HG02798 (cell line): ENCODE data around the gene RAB43.
"Not testable (repeated sequence)": the region's sequence is repeated elsewhere in the genome, so short reads cannot be mapped to it uniquely, and the experiment has no call there.

Source experiments
- ATAC-seq: cut with Tn5 transposase; IDR thresholded peaks from one replicate; pipeline ENCODE4 v1.9.1; 2021; ENCODE audit warnings: mild to moderate bottlenecking; ENCODE audit not compliant: unreplicated experiment, poor library complexity

RAB43 gene

DNA sequence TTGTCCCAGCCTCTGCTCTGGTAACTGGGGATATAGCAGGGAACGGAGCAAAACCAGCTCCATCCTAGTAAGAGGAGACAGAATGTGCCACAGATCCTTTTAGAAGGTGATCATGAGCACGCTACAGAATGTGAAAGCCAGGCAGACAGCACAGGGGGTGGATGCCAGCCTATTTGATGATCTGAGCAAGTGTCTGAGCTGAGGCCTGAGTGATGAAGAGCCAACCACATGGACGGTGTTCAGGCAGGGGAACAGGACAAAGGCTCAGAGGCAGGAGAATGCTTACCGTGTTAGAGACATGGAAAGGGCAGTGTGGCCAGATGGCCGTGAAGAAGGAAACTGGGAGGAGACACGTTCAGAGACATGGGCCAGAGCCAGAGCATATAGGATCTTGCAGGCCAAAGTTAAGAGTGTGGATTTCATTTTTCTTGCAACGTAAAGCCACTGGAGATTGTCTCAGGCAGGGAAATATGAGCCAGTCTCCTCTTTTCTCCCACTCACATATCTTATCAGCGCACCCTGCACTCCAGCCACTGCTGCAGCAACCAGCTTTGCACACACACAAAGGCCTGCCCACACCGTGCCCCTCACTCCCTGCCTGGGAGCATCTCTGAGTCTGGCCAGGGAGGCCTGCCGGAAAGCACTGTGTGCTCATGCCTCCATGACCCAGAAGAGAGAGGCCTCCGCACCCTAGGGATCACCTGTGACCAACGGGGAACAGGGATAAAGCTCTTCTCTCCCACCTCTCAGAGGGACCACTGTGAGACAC is 20.1 kb downstream of the RAB43 start:
- no peak for ATAC-seq

DNA sequence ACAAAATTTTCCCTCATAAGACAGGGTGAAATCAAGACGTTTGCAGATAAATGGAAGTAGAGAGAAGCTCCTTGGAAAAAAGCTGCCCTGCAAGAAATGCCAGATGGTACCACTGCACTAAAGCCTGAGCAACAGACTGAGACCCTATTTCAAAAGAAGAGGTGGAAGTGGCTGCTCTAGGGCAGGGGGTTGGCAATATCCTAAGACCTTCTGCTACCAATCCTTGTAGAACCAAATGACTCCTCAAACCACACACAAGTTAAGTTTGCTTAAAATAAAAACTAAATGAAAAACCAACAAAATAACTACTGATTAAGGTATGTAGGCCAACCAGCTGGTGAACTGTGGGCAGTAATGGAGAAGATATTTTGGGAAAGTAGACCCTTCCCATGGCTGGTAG is 21.3 kb downstream of the RAB43 start:
- ATAC-seq, result no peak

DNA sequence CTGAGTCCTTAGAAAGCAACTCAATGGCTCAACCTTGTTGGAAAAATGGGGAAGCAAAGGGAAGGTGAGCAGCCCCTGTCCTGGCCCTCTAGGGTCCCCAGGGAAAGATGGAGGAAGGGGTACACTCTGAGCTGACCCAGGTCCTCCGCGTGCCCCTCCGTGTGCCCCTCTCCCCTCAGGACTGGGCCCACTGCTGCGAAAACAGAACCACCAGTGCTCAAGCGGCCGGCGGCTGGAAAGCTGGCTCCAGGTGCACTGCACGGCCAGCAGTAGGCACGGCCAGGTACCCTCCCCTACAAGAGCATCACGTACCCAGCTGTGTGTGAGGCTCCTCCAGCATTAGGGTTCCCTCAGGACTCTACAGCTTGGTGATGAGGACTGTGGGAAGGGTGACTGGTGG is 26.3 kb downstream of the RAB43 start:
- ATAC-seq, result no peak

DNA sequence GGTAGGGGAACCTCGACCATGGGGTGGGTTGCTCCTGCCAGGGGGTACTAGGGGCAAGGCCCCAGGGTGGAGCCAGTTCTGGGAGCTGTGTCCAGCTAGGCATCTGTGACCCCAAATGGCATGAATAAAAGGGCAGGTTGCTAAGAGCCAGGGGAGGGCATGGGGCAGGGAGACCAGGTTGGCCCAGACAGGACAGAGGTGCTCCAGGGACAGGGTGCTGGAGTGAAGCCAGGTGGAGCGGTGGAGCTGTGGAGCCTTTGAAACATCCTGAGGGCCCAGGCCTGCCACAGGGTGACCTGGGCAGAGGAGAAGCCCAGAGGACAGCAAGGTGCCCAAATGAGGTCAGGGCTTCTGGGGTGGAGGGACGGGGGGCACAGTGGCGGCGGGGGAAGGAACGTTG is 33.3 kb downstream of the RAB43 start:
- ATAC-seq, result not testable (repeated sequence)

DNA sequence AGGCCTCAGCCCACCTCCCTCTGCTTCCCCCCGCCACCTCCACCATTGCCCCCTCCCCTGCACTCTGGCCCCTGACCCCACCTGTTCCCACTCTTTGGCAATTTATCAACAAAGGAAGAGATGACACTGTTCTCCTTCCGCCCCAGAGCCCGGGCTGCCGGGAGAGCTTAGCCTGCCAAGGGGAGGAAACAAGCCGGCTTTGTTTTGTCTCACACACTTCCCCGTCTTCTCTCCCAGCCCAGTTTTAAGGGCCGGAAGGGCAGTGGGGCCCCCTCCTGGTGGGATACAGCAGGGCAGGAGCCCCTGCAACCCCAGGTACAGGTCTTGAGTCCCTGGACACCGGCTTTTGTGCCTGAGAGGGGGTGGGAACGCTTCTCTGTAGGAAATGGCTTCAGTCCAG is 33.7 kb downstream of the RAB43 start:
- not testable (repeated sequence) for ATAC-seq

DNA sequence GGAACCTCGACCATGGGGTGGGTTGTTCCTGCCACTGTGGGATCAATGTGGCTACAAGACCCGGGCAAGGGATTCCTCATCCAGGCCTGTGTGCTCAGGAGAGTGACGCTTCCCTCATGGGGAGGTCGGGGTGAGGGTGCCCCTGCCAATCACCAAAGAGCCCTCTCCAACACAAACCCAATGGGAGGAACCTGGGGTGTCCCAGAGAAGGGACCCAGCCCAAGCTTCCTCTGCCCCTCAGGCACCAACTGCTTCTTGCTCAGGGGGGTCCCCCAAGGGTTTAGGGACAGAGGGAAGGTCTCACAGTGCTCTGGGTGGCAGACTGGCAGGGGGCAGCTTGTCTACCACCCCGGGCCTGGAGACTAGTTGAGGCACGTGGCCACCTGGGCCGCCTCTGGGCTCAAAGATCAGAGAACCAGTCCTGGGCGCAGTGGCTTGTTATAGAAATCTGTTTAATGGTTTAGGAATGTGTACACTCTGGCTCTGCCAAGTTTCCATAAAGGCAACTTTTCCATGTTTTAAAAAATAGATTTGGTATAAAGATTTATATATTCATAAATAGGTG is 34.4 kb downstream of the RAB43 start:
- ATAC-seq, result no peak

DNA sequence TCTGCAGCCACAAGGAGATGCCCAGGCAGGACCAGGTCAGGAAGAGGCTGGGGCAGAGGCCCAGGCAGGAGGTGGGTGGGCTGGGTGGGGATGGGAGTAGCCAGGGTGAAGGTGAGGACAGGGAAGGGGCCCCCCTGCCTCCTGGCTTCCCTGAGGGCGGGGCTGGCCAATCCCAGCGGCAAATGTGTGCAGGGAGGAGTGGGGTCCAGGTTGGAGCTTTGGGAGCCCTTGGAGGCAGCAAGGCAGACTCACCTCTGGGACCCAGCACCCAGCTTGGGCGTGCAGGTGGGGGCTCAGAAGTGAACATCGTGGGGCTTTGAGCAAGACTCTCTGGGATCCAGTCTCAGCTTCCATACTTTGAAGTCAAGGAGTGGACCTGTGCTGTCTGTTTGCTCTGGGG is 35.8 kb downstream of the RAB43 start:
- no peak for ATAC-seq

DNA sequence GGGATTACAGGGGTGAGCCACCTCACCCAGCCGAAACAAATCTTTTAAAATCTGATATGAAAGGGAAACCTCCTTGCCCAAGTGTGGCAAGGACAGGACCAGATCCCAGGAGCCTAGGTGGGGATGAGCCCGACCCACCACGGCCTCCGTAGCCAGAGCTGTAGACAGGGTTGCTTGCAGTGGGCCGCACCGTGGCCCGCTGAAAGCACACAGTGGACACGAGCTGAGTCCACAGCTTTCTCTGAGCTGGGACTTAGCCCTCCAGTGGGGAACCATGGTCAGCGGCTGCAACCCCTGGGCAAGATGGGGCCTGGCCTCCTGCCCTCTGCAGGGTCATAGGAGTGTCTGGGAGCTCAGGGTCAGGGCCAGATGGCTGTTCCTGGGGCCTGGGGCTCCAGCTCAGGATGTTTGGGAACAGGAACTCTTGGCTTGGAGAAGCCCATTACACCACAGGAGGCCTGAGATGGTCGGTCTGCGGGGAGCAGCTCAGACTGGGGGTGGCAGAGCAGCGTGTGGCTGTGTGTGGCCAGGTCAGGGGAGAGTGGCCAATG is 36.4 kb downstream of the RAB43 start:
- no peak for ATAC-seq

DNA sequence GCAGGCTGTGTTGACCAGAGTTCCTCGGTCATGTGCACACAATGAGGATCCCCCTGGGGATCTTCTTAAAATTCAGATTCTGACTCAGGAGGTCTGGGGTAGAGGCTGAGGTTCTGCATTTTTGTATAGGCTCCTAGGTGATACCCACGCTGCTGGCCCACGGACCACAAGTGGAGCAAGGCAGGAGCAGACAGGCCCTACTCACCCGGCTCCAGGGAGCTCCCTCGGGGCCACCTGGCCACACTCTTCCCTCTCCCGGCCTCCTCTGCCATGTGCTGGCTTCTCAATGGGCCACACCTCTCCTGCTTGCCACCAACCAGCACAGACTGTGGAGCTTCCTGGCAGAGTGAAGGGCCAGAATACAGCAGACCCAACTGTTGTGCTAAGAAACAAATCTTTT is 37.1 kb downstream of the RAB43 start:
- no peak for ATAC-seq

DNA sequence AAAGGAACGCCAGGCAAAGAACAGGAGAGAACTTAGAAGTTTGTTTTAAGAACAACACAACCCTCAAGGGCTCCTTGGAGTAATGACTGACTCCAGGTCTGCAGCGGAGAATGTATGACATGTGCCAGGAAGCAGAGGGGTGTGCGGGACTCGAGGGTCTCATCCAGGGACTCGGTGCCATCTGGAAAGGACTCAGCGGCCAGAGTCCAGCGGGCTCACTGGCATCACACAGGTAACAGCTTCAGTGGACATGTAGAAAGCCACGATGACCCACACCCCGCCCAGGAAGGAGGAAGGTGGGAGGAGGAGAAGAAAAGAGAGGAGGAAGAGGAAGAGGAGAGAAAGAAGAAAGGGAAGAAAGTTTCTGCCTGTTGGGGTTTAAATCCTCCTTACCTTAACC is 39.6 kb downstream of the RAB43 start:
- no peak for ATAC-seq

DNA sequence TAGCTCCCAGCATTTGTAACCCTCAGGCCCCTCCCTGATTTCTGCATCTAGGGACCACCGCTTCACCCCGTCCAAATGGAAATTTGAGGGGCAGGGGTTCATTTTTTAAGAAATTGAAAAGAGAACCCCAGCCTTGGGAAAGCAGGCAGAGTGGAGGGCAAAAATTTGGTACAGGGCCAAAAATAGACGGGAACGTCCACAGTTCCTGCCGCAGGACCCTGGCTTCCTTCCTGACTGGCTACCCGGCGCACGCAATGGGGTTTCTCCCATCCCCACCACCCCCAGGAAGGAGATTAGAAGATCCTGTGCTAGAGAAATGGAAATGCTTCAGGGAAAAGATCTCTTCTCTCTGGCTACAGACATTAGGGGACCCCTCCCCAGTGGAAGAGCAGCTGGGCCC is 40.1 kb downstream of the RAB43 start:
- no peak for ATAC-seq

DNA sequence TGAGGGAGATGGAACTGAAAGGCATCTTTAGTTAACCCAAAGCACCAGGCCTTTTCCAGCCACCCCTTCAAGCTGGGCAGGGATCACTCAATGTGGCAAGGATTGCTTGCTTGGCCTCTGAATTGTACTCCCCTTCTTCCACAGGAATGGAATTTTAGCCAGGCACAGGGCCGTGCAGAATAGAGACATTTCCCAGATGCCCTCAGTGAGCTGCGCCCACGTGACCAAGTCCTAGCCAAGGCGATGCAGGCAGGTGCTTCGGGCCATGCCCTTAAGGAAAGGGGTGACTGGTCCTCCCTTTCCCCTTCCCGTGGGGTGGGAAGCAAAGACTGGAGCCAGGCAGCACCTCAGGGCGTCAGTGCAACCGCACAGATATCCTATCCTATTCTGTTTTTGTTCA is 43.1 kb downstream of the RAB43 start:
- no peak for ATAC-seq

DNA sequence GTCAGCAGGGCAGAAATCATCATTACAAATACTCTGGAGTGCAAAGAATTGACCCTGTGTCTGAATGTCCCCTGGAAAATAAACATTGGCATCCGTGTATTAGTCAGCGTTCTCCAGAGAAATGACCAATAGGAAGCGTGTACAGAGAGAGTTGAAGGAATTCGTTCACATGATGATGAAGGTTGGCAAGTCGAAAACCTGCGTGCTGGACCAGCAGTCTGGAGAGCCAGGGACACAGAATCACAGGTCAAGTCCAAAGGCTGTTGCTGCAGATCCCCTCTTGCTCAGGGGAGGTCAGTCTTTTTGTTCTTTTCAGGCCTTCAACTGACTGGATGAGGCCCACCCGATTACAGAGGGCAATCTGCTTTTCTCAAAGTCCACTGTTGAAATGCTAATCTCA is 44.4 kb downstream of the RAB43 start:
- ATAC-seq, result no peak

DNA sequence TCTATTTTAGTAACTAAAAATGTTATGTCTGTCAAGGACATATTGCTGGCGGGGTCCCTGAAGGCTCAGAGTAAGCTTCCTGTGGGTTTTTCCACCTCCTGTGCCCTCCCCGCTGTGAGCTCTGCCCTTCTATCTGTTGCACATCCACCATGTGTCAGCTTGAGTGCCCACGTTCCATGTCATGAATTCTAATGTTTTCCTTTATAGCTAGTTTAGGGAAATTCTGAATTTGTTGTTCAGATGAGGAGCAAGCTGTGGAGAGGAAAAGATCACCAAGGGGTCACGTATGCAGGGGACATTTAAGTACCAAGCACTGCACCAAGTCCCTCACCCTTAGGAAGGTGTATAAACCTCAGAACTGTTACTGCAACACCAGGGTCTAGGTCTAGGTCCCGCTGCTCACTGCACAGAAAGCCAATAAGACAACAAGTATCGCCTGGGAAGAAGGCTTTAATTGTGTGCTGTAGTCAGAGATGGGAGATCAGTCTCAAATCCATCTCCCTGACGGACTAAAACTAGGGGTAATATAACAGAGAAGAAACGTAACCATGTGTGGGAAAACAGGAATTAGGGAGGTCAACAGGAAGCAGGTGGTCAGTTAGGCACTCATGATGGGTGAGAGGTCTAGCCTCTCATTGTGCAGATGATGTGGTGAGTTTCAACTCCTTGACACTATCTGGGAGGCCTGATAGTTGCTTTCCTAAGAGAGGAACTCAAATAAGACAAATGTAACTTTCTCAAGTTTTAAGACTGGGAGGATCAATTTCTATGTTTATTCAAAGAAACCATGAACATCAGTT is 51.3 kb downstream of the RAB43 start:
- ATAC-seq, result no peak

DNA sequence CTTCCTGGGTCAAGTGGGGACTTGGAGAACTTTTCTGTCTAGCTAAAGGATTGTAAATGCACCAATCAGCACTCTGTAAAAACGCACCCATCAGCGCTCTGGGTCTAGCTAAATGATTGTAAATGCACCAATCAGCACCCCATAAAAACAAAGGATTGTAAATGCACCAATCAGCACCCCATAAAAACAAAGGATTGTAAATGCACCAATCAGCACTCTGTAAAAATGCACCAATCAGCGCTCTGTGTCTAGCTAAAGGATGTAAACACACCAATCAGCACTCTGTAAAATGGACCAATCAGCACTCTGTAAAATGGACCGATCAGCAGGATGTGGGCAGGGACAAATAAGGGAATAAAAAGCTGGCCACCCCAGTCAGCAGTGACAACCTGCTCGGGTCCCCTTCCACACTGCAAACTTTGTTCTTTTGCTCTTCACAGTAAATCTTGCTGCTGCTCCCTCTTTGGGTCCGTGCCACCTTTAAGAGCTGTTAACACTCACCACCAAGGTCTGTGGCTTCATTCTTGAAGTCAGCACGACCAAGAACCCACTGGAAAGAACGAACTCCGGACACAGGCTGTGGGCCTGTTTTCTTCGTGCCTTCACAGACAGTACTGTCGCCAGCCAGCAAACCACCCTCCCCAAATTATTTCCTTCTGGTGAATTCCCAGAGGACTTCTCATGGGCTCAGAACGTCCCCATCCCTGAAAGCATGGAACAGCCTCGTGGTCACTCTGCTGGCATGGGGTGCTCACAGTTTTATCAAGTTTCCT is 52.1 kb downstream of the RAB43 start:
- not testable (repeated sequence) for ATAC-seq

DNA sequence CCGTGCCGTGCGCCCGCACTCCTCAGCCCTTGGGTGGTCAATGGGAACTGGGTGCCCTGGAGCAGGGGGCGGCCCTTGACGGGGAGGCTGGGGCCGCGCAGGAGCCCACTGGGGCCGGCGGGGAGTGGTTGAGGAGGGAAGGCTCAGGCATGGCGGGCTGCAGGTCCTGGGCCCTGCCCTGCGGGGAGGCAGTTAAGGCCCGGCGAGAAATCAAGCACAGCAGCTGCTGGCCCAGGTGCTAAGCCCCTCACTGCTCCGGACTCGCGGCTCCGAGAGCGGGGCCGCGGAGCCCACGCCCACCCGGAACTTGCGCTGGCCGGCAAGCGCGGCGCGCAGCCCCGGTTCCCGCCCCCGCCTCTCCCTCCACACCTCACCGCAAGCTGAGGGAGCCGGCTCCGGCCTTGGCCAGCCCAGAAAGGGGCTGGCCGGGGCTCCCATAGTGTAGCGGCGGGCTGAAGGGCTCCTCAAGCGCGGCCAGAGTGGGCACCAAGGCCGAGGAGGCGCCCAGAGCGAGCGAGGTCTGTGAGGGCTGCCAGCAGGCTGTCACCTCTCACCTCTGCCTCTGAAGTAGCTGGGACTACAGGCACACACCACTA is 53.2 kb downstream of the RAB43 start:
- ATAC-seq, result no peak

DNA sequence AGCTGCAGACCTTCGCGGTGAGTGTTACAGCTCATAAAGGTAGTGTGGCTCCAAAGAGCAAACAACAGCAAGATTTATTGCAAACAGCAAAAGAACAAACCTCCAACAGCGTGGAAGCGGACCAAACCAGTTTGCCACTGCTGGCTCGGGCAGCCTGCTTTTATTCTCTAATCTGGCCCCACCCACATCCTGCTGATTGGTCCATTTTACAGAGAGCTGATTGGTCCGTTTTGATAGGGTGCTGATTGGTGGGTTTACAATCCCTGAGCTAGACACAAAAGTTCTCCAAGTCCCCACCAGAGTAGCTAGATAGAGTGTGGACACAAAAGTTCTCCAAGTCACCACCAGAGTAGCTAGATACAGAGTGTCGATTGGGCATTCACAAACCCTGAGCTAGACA is 53.9 kb downstream of the RAB43 start:
- ATAC-seq, result not testable (repeated sequence)

DNA sequence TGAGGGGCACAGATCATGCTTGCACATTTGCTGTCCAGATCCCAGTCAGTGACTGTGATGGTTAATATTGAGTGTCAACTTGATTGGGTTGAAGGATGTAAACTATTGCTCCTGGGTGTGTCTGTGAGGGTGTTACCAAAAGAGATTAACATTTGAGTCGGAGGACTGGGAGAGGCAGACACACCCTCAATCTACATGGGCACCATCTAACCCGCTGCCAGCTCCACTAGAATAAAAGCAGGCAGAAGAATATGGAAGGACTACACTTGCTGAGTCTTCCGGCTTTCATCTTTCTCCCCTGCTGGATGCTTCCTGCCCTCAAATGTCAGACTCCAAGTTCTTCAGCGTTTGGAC is 55.9 kb downstream of the RAB43 start:
- ATAC-seq, result no peak

DNA sequence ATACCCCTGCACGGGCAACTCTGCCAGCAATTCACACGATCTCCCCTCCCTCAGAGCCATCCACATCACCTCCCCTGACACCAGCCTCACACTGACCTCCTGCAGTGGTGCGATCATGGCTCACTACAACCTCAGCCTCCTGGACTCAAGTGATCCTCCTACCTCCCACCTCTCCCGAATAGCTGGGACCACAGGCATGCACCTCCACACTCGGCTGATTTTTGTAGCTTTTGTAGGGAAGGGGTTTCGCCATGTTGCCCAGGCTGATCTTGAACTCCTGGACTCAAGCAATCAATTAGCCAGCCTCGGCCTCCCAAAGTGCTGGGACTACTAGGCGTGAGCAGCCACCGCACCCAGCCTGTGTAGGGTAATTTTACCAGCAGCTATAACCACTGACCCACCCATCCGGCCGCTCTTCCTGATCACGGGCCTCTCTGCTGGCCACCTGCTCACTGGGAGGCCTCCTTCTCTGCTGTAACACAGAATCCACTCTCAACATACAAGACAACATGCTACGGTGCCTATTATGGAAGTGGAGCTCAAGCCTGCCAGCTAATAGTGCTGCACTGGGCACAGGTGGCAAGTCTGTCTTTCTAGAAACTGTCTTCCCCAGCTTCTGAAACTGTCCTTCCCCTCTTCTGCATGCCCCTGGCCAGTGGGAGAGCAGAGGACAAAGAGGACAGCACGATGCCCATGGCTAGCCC is 56.4 kb downstream of the RAB43 start:
- ATAC-seq, result no peak
